COR-L47 (cell line): Measurements from ENCODE around the gene PRELID1.
"Not testable (repeated sequence)": the region's sequence is repeated elsewhere in the genome, so short reads cannot be mapped to it uniquely, and the experiment has no call there.

ENCODE experiments used
- DNase-seq: peaks from one replicate; lab custom pipeline; 2025; lab: John Stamatoyannopoulos, UW

Gene PRELID1

GRCh38 chr5:177299697-177300096 is 3.9 kb upstream of the PRELID1 start:
- DNase-seq: no peak

GRCh38 chr5:177300236-177300880 is 3.2 kb upstream of the PRELID1 start:
- no peak for DNase-seq

DNA sequence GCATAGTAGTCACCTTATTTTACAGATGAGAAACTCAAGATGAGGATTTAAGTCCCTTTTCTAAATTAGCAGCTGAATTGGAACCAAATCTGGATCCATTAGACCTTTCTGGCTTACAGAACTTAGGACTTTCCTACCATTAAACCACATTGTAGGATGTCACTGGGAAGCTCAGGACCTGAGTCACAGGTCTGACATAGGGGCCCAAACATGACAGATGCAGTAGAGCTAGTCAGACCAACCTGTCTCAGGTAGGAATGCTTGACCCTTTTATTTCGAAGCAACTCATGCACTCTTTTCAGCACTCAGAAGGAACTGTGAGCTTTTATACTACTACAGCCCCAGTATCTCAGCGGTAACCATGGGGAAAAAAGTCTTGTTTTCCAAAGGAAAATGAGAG is 2.6 kb upstream of the PRELID1 start:
- no peak for DNase-seq

GRCh38 chr5:177301503-177302165 is 2.0 kb upstream of the PRELID1 start:
- DNase-seq: peak; percentile 83

GRCh38 chr5:177302354-177303110 is 1.1 kb upstream of the PRELID1 start:
- no peak for DNase-seq

GRCh38 chr5:177303925-177304391 is 359 bp downstream of the PRELID1 start:
- no peak for DNase-seq

- no peak for DNase-seq
These were observed 957 bp downstream of the PRELID1 start for GRCh38 chr5:177304392-177305119.

- DNase-seq: not testable (repeated sequence)
These were observed 2.6 kb downstream of the PRELID1 start for GRCh38 chr5:177306103-177306640.

- no peak for DNase-seq
These were observed 3.3 kb downstream of the PRELID1 start for GRCh38 chr5:177306674-177307543.

DNA sequence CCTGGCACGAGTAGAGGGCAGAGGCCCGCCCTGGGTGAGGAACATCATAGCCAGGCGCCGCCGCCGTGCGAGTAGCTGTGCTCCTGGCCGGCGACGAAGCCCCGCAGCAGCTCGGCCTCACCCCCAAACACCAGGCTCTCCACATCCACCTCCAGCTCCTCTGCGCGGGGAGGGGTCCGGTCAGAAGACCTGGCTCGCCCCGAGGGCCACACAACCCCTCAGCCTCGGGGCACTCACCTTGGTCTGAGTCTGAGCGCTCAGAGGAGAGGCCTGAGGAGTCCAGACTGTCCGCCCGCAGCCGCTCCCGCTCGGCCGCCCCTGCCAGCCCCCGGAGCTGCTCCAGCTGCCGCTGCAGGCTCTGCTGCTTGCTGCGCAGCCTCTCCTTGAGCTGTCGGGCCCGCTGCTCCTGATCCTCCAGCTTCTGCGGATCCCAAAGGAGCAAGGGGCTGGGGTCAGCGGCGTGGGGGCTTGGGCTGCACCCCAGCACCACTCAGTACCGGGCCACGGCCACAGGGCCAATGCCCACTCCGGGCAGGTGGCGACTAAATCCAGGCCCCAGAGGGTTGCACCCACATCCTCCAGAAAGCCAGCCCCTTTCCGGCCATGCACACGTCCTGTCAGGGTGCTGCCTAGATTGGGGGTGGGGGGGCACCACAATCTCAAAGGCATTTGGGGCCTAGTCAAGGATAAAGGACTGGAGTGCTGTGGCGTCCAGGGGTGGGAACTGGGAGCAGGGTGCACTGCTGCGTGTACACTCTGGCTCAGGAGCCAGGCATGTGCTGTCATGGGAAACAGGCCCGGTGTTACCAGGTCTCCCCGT is 4.2 kb downstream of the PRELID1 start:
- DNase-seq: no peak

DNA sequence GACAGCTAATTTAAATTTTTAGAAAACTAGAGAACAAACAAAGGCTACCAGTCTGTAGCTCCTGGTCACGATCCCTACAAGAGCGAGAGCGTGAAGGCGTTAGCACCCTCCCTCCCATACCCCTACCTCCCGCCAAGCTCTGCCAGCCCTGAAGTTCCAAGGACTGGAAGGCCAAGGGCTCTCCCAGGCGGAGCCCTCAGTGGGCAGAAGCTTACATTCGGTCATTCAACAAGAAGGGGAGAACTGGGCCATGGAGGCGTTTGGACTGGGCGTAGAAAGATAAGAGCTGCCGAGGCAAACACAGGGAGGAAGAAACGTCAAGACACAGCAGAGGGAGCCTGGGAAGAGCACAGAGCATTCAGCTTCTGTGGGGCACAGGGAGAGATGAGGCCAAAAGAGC is 5.1 kb downstream of the PRELID1 start:
- DNase-seq: no peak

- DNase-seq: peak; percentile 53
These were observed 6.0 kb downstream of the PRELID1 start for GRCh38 chr5:177309351-177310191.

DNA sequence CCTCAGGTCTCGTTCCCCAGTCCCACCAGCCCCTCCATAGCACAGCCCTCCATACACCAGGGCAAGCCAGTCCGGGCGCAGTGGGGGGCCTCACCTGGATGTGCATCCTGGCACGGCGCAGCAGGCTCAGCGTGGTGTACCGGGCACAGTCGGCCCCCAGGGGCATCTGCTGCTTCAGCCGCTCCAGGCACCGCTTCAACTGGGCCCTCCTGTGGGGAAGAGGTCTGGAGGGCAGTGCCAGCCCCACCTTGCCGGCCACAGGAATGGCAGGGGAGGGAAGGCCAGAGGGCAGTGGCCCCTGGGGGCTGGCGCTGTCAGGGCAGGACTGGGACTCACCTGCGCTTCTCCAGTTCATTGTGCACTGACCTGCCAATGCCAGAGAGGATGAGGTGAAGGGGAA is 6.7 kb downstream of the PRELID1 start:
- DNase-seq: peak; percentile 72

GRCh38 chr5:177310757-177311391 is 7.3 kb downstream of the PRELID1 start:
- DNase-seq: no peak

DNA sequence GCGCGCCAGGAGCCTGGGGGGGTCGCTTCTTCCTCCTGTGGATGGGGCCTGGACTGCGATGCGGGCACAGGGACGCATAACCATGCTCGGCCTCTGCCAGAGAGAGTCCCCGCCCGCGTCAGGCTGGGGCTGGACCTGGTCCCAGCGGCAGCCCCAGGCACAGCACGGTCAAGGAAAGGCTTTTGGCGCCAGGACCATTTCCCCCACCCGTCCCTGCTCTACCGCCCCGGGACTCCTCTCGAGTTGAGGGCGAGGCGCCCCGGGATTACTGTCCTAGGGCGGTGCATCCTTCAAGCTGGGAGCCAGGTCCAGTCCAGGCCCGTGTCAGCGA is 7.8 kb downstream of the PRELID1 start:
- no peak for DNase-seq

GRCh38 chr5:177311723-177312648 is 8.4 kb downstream of the PRELID1 start, which contains the start of gene MXD3:
Gene MXD3 (minus strand): TSS chr5:177311898. CDS start chr5:177311830, 68 bp downstream.
- DNase-seq: peak; percentile 98

- no peak for DNase-seq
These were observed 9.1 kb downstream of the PRELID1 start for GRCh38 chr5:177312649-177313181.
